Left colon (tissue), 2 donors: ENCODE data around the gene KIAA0930. TPM values are rescaled to one million over a fixed set of nuclear protein-coding genes. Genes with fewer than 3 reads are reported as not detected.

Experiments
- microRNA-seq, 2 donors: library from miRNA; unstranded; fragments of <30 nt; microRNA quantifications; one replicate each; pipeline versions ENCODE4 v1.1.0 to v1.2.0, GENCODE V29; 2020
- total RNA-seq, 2 donors: library from RNA; stranded (reverse); fragmentation: NEBNext Ultra II Directional; extraction: Animal tissue kit (Norgen Biotek cat#: 25700); gene quantifications; one replicate each; pipeline ENCODE4 v1.2.1, GENCODE V29; 2021
- donor health status: DM: no; HTN: no; CAD: no.
- donor health status: DM: yes; HTN: yes; CAD: no.

Gene KIAA0930
- total RNA-seq, 2 donors from 2014 or later, result 36.0 to 52.2 TPM

Small RNAs within 50 kb of the gene (microRNA-seq; reads per million reads assigned to microRNA genes)
- 10.7 to 29.9 reads per million in 2 donors for gene MIR1249

Other genes starting within 250 kb of the KIAA0930 start
- under 1 TPM in 1 of 2 donors, not detected in 1; 0.40 TPM for gene PHF21B, start 230.9 kb downstream of the KIAA0930 start, total RNA-seq
- 10 to 100 TPM; 56.4 to 65.9 TPM for gene NUP50, start 77.0 kb downstream of the KIAA0930 start, total RNA-seq
- gene UPK3A, start 44.1 kb upstream of the KIAA0930 start, total RNA-seq, result under 1 TPM in 1 of 2 donors, not detected in 1; 0.34 TPM
- gene FAM118A, start 69.0 kb upstream of the KIAA0930 start, total RNA-seq, result 10 to 100 TPM; 47.0 to 60.7 TPM
- gene SMC1B, start 172.7 kb upstream of the KIAA0930 start, total RNA-seq, result not detected
- 1 to 10 TPM in 1 of 2 donors, under 1 TPM in 1; 0.84 to 1.2 TPM for gene RIBC2, start 172.8 kb upstream of the KIAA0930 start, total RNA-seq